GM19452 (cell line): ENCODE results near the gene NEDD4L.

Source experiments
- ATAC-seq: cut with Tn5 transposase; IDR thresholded peaks from one replicate; pipeline ENCODE4 v1.9.1; 2021; ENCODE audit not compliant: unreplicated experiment

NEDD4L gene

DNA sequence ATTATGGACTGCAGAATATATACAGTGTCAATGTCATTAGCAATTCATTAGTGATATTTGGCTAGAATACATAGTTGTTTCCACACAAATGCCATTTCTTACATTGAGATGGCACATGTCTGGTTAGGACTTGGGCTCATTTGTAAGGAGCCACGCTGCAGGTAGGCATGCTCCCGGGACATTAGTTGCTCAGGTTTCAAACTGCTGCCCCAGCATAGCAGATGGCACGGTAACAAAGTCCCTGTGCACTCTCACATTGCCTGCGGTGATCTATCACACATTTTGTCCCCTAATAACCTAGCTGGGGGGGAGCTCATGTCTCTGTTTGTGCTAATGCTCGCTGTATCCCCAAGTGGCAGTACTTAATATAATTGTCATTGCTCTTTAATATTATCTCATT, 185.1 kb downstream of the NEDD4L start:
- ATAC-seq = no peak

DNA sequence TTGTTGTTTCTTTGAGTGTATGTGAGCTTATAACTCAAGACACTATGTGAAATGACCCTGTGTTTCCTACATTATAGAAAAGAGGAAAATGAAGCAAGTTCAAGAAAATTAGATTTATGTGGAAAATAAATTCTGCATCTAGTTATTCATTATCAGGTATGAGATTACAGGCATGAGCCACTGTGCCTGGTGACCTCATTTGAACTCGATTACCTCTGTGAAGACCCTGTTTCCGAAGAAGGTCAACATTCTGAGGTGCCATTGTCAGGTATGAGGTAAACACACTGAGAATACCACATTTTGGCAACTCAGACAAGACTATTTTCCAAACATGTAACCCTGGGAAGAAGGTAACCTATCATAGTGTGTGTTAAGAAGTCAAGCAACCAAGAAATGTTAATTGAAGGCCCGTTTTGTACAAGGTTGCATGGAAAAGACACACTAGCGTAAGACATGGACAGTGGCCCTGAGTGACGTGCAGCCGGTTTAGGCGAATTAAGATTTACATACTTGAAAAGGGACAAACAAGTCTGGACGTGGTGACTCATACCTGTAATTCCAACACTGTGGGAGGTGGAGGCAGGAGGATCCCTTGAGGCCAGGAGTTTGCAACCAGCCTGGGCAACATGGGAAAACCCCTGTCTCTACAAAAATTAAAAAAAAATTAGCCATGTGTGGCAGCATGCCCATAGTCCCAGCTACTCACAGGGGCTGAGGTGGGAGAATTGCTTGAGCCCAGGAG, 186.6 kb downstream of the NEDD4L start:
- no peak for ATAC-seq

DNA sequence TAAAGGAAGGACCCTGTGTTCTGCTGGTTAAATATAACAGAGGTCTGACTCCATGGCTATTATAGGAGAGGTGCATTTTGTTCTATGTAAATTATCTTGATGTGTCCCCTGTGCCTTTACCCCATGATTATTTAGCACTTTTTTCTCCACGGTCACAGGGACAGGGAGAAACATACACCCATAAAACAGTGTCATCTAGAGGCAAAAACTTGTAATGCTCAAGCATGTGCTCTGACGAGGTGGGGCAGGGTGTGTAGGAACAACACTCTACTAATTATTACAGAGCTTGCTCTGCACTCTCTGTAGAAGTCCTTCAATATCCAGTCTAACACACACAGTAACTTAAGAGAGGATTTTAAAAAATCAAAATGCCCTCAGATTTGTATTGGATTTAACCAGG, 187.9 kb downstream of the NEDD4L start:
- ATAC-seq = no peak

DNA sequence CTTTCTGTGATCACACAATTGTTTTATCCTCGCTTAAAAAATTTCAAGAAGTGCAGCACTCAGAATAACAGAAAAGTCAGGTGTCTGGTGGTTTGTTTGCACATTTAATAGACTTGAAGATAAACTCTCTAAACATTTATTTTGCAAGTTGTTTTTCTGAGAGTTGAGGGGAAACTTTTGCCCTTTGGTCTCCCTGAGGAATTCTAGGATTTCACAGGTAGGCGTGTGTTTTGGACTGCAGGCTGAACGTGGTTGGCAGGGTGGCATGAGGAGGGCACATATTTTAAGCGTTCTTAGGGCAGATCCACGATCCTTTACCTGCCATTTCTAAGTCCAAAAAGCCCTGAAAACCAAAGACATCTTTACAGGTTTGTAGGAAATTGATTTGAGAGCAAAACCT, 188.6 kb downstream of the NEDD4L start:
- no peak for ATAC-seq

DNA sequence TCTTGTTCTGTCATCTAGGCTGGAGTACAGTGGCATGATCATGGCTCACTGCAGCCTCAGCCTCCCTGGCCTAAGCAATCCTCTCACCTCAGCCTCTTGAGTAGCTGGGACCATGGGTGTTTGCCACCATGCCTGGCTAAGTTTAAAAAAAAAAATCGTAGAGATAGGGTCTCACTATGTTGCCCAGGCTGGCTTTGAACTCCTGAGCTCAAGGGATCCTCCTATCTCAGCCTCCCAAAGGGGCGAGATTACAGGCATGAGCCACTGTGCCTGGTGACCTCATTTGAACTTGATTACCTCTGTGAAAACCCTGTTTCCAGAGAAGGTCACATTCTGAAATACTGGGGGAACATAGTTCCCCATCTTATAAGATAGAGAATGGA, 190.3 kb downstream of the NEDD4L start:
- ATAC-seq = no peak

DNA sequence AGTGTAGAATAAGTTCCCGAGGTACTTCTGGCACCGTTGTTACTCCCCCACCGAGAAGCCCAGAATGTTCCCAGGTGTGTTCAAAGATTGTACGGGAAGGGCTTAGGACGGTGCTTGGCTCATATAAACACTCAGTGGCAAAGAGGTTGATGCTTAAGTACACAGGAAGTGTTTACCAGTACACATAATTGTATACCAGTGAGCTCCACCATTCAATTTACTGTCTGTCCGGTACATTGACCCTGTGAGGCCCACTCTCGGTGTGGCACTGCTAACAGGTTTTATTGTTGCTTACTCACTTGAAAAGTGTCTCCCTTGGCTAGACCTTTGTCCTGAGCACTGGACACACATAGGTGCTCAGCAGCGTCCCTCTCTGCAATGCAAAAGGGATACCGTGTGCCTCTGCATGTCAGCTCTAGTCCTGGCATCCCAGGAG, 191.0 kb downstream of the NEDD4L start:
- ATAC-seq = no peak

DNA sequence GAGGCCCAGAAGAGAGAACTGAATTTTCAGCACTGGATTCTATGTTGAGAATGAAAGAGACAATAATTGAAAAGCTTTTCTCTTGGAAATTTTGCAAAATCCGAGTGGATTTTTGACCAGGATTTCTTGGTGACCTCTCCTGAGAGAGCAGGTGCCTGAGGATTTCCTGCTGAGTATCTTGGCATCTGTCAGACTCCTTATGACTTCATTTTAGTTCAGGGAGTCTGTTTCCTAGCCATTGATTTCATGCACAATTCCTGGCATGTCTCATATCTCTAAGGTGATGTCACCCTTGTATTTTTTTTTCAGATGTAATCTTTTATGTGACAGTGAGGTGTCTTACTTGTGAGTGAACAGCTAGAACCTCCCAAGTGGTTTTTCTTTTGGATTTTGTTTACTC, 195.9 kb downstream of the NEDD4L start:
- ATAC-seq = no peak

DNA sequence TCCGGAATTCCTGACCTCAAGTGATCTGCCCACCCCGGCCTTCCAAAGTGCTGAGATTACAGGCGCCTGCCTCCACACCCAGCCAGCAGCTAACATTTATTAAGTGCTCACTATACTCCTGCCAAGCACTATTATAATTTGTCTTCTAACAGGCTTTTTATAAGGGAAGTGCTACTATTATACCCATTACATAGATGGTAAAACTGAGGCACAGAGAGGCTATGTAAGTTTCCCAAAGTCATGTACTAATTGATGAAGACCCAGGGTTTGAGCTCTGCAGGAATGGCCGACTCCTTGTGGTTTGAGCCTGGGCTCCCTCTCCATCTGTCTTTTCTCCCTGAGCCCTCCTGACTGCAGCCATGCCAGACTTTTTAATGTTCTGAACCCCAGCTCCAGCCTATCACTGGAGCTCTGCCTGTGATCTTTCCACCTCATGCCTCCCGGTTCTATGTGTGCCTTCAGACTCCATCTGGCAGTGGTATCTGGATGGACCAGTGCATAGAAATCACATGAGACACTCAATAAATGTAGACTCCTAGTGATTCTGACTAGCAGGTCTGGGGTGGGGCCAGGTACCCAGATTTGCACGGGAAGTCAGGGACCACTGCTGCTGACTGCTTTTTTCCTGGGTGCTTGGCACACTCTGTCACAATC, 197.1 kb downstream of the NEDD4L start:
- ATAC-seq = no peak

DNA sequence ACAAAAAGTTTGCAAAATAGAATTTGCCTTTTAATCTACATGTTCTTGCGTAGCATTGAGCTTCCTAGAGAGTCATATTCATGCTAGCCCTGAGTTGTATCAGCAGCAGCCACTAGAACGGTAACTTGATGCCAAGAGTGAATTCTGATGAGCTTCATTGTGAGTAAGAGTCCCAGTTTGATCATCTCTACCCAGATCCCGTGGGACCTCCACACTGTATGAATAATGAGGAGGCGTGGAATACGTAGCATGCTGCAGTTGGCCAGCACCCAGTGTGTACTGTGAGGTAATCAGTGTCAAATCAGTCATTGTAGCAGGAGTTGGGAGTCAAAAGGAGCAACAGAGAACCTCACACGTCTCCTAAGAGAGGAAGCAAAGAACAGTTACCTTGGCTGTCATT, 197.9 kb downstream of the NEDD4L start:
- ATAC-seq = no peak

DNA sequence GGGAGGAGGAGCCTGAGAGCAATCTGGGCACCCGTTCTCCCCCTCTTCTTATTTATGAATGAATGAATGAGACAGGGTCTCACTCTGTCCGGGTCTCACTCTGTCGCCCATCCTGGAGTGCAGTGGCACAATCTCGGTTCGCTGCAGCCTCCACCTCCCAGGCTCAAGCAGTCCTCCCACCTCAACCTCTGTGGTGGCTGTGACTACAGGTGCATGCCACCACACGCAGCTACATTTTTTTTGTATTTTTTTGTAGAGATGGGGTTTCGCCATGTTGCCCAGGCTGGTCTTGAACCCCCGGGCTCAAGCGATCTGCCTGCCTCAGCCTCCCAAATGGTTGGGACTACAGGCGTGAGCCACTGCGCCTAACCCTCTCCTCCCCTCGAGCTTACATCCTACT, 198.4 kb downstream of the NEDD4L start:
- ATAC-seq = no peak

DNA sequence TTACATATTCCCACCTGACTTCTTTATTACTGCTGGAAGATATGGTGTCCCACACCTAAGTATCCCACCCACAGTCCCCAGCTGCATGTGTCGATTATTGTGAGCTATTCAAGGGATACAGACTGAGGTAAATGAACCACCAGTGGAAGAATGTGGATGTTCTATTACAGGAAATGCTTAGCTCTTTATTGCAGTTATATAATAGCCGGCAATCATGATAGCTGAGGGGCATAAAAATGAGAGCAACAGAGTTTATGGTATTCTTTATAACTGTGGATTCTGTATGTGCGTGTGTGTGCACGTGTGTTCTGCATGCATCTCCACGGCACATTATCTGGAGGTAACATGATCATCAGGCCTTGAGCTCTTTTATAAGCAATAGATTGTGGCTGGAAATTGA, 198.9 kb downstream of the NEDD4L start:
- no peak for ATAC-seq

DNA sequence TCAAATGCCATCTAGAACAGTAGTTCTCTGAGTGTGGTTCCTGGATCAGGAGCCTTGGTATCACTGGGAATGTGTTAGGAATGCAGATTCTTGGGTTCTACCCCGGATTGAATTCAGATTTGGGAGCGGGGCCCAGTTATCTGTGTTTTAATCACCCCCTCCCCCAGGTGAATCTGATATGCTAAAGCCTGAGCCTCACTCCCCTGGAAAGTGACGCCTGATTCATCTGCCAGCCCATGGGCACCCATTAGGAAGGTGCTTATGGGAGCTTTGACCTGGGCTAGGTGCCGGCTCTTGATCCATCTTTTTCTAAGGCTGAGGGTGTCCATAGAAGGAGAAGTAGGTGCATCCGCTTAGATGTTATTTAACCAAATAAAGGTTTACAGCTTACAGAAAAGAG, 199.4 kb downstream of the NEDD4L start:
- no peak for ATAC-seq

DNA sequence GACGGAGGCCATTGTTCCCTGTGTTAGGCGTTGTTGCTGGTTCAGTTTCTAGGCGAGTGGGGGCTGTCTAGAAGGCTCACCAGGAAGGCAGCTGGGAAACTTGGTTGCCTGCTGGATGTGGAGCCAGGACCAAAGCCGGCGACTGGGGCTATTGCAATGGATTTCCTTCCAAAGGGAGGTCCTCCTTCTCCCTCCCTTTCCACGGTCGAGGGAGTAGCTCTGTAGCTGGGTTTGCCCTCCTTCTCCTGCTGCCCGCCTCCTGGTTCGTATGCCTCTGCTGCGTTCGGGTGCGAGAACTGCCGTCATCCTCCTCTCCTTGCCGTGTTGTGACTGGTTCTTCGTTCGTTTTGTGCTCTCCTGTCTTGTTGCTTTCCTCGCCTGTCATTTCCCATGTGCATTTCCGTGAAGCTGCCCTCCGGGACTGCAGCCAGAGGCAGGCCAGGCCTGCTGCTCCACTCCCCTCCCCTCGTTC, 203.4 kb downstream of the NEDD4L start:
- no peak for ATAC-seq

DNA sequence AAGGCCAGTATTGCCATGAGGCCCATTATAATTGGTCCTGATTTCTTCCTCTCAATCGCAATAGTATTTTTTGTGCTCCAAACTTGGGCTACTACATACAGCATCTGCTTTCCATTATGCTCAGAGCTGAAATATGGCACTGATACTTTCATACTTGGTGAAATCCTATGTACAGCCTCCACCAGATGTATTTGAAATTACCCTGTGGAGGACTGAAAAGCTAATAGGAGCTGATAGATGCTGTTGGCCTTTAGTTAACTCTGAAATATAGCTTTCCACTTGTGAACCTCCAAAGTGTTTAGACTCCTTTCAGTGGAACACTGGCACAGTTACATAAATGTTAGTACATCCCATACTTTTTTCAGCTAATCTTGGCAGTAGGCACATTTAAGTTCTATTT, 205.7 kb downstream of the NEDD4L start:
- no peak for ATAC-seq

DNA sequence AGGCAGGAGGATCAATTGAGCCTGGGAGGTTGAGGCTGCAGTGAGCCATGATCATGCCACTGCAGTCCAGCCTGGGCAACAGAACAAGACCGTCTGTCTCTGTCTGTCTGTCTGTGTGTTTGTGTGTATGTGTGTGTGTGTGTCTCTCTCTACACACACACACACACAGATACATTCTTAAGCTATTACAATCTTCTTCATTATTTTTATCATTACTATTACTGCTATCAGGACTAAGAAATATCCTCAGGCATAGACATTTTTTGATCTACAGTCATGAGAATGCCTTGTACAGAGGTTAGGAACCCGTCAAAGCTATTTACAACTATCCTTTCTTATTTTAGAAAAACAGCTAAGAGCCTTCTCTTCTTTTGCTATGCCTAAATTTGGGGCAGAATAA, 207.4 kb downstream of the NEDD4L start:
- ATAC-seq = no peak

DNA sequence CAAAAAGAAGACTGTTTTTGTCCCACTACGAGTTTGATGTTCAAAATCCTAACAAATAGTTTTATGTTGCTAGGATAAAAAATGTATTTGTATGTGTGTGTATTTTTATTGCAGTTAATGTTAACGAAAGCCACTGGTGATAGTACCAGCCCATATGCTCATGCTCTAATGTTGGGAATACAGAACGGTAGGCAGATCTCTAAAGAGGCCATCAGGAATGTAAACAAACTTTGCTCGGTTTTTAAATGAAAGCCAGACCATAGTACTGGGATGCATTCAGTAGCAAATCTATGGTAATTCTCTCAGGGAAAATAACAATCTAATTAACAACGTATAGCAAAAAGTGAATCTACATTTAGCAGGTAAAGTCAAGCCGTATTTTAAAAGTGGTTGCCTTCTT, 208.1 kb downstream of the NEDD4L start:
- ATAC-seq = no peak

DNA sequence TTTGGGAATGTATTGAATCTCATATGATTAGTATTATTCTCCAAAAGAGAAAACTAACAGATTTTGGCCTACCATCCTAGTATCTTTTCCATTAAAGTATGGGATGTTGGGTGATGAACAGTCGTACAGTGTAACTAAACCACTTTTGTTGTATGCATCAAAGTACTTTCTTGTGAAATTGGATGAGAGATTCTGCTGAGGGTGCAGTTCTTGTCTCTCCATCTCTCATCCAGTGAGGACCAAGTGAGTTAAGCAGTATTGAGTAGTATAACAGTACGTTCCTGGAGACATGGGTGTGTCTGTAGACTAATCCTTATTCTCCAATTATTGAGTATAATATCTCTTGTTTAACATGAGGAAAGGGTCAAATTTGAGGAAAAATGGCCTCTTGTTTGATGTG, 209.3 kb downstream of the NEDD4L start:
- no peak for ATAC-seq

DNA sequence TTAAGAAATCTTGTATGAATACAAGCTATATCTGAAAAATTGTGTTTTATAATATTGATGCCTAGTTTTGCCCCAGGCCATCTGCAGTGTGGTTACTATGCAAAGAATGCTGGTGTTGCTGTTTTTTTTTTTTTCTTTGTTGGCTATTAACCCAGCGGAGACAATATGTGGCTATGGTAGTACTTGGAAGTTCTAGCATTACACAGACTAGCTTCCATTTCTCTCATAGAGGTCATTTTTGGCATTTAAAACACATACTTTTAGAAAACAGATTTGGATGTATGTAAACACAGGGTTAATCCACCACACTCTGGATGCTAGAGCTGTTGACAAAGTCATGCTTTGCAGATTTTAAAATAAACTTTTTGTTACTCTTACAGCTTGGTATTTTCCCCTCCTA, 209.8 kb downstream of the NEDD4L start:
- no peak for ATAC-seq

DNA sequence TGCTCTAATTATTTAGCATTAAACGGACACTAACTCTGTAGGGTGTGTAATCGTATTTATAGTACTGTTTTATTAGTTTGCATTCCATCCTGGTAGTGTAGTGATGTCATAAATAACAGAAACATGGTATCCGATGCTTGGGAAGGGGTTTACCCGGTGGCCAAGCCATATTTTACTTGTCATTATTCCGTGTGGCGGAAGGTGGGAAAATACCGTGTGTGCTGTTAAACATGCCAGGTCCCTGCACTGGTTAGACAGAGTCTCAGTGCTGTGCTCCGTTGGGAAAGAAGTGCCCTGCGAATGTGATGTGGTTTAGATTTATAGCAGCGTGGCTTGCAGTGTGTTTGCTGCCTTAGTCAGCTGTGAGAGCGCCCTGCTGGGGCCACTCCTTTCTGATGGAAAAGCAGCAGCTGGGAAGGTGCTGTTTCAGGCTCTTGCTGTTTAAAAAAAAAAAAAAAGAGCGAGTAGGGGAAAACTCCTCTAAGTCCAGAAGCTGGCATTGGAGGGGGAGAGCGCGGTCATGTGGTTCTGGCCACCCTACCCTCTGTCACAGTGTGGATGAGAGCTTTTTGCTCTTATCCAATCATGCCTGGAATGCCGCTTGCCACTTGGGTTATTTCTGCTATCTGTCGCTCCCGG, 211.0 kb downstream of the NEDD4L start:
- no peak for ATAC-seq

DNA sequence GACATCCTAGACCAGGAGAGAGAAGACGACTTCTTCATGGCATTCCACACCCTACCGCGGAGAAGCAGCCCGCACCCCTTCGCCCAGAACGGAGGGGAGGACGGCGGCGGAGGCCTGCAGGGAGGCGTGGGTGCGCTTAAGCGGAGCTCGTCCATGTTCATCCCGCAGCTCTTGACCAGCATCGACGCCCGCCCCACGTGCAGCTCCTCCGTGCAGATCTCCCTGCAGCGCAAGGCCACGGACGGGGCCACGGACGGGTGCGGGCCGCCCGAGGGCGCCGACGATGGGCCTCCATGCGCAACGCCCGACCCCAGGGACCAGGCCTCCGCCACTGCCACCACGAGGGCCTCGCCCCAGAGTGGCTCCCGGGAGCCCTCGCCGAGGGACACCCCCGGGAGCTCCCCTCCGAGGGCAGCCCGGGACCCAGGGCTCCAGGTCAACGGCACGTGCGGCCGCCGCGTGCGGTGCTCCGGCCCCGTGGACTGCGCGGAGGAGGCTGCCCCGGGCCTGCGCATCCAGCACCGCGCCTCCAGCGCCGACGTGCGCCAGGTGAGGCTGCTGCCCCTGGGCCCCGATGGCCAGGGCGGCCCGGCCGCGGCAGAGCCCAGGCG, 211.8 kb downstream of the NEDD4L start:
- ATAC-seq = no peak

DNA sequence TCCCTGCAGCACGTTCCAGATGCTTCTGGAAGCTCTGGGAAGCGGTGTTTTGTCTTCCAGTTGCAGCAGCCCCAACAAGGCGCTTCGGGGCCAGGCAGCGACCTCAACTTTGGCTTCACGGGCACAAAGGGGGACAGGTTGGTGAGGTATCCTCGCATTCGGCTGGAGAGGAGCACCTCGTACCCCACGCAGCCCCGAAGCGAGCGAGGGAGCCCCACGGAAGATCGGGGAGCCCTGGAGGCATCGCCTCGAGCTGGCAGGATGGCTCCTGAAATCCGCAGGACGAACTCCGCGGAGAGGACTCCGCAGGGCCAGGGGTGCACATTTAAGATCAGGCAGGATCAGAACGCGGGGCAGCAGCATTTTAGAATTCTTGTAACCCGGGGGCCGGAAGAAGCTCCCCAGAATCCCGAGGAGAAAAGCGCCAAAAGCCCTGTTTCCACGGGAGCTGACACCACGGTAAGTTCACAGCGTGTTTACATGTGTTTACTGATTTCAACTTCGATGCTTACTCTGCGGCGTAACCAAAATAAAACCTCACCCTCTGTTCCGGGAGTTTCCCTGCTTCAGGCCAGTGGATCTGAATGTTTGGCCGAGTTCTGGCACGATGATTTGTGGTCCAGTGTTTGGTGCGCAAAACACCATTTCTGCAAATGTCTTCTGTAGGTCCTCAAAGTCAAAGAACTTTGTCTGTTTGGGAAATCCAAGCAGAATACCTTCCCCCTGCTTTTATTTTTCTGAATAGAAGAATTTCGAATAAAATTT, 212.5 kb downstream of the NEDD4L start:
- no peak for ATAC-seq
